Cardiac muscle cell (in vitro differentiated cells and primary cell): ENCODE data around the gene PROCA1. TPM values are rescaled to one million over a fixed set of nuclear protein-coding genes. Genes with fewer than 3 reads are reported as not detected.

ENCODE experiments used
- DNase-seq, 2 donors: peaks; one replicate each; pipeline versions ENCODE4 v3.0.0 to v3.0.0-alpha.2; 2010 to 2017; ENCODE audit warnings: low read depth in 1 of 2, low spot score in 1 of 2
- H3K27ac ChIP-seq: fragments of 200-600 bp; sonication (generic); 2 replicates; pipeline ENCODE4 v1.5.1; 2016
- H3K27me3 ChIP-seq: fragments of 200-600 bp; sonication (generic); 2 replicates; pipeline ENCODE4 v1.6.0; 2016; ENCODE audit warnings: control low read depth
- H3K36me3 ChIP-seq: fragments of 200-600 bp; sonication (generic); 2 replicates; pipeline ENCODE4 v1.5.1; 2016; ENCODE audit warnings: control low read depth
- H3K4me1 ChIP-seq: fragments of 200-600 bp; sonication (generic); 2 replicates; pipeline ENCODE4 v1.8.1; 2017; ENCODE audit warnings: low read depth, mild to moderate bottlenecking, mixed run types
- H3K4me3 ChIP-seq: fragments of 200-600 bp; sonication (generic); 2 replicates; pipeline ENCODE4 v1.5.1; 2016; ENCODE audit warnings: mild to moderate bottlenecking
- H3K9me3 ChIP-seq: fragments of 200-600 bp; sonication (generic); 2 replicates; pipeline ENCODE4 v1.5.1; 2017; ENCODE audit warnings: low read depth, mild to moderate bottlenecking, control low read depth
- CTCF ChIP-seq: IDR thresholded peaks from 2 replicates; pipeline ENCODE4 v1.5.1; 2012; ENCODE audit warnings: low read depth, mild to moderate bottlenecking, low read length
- polyA plus RNA-seq: library from polyadenylated mRNA; unstranded; fragments of >200 nt; fragmentation: Nextera tagmentation; extraction: Ambion mirVana; gene quantifications from 2 replicates; pipeline ENCODE4 v1.2.1, GENCODE V29; 2016
- total RNA-seq: library from RNA; depleted of rRNA; stranded (reverse); fragments of >200 nt; gene quantifications from 2 replicates; pipeline ENCODE4 v1.2.3, GENCODE V29; 2016

PROCA1 gene
- total and polyA plus RNA-seq, 2 experiments from 2014 or later: 7.8 to 44.8 TPM

- no peak for DNase-seq
- TF ChIP-seq CTCF: no peak
- H3K4me3 ChIP-seq: no peak overlapping the region
- no peaks in the 10 kb centered on the region for H3K4me1 ChIP-seq
- H3K9me3 ChIP-seq: no peaks in the 10 kb centered on the region
- H3K36me3 ChIP-seq: peaks cover 7% of the 10 kb centered on the region
- H3K27me3 ChIP-seq: no peaks in the 10 kb centered on the region
- no peak overlapping the region for H3K27ac ChIP-seq
These were observed 56.5 kb downstream of the PROCA1 start for GRCh38 chr17:28655160-28655559.

Other genes starting within 250 kb of the PROCA1 start
- not detected in 2 replicates for gene SLC13A2, start 238.2 kb downstream of the PROCA1 start, total RNA-seq
- not detected in 2 replicates for gene SLC13A2, start 238.2 kb downstream of the PROCA1 start, polyA plus RNA-seq
- gene FOXN1, start 205.5 kb downstream of the PROCA1 start, total RNA-seq: 0.06 and 0.18 TPM in 2 replicates
- gene FOXN1, start 205.5 kb downstream of the PROCA1 start, polyA plus RNA-seq: not detected in 2 replicates
- gene UNC119, start 159.3 kb downstream of the PROCA1 start, total RNA-seq: 124 and 125 TPM in 2 replicates
- 73.3 and 101 TPM in 2 replicates for gene UNC119, start 159.3 kb downstream of the PROCA1 start, polyA plus RNA-seq
- gene PIGS, start 140.4 kb downstream of the PROCA1 start, total RNA-seq: 107 and 114 TPM in 2 replicates
- 121 and 122 TPM in 2 replicates for gene PIGS, start 140.4 kb downstream of the PROCA1 start, polyA plus RNA-seq
- gene ALDOC, start 135.0 kb downstream of the PROCA1 start, total RNA-seq: 183 and 334 TPM in 2 replicates
- gene ALDOC, start 135.0 kb downstream of the PROCA1 start, polyA plus RNA-seq: 112 and 177 TPM in 2 replicates
- gene SPAG5, start 112.9 kb downstream of the PROCA1 start, total RNA-seq: 9.8 and 52.7 TPM in 2 replicates
- 27.0 and 84.6 TPM in 2 replicates for gene SPAG5, start 112.9 kb downstream of the PROCA1 start, polyA plus RNA-seq
- gene RSKR, start 97.7 kb downstream of the PROCA1 start, total RNA-seq: 7.3 and 16.2 TPM in 2 replicates
- gene RSKR, start 97.7 kb downstream of the PROCA1 start, polyA plus RNA-seq: 2.8 and 3.5 TPM in 2 replicates
- gene BLTP2, start 66.7 kb downstream of the PROCA1 start, total RNA-seq: 67.3 and 89.0 TPM in 2 replicates
- gene BLTP2, start 66.7 kb downstream of the PROCA1 start, polyA plus RNA-seq: 49.2 and 49.9 TPM in 2 replicates
- gene SDF2, start 50.0 kb downstream of the PROCA1 start, total RNA-seq: 26.1 and 33.9 TPM in 2 replicates
- gene SDF2, start 50.0 kb downstream of the PROCA1 start, polyA plus RNA-seq: 69.0 and 85.7 TPM in 2 replicates
- gene SUPT6H, start 49.7 kb downstream of the PROCA1 start, total RNA-seq: 33.5 and 67.8 TPM in 2 replicates
- gene SUPT6H, start 49.7 kb downstream of the PROCA1 start, polyA plus RNA-seq: 29.7 and 33.7 TPM in 2 replicates
- 256 and 276 TPM in 2 replicates for gene RAB34, start 6.0 kb upstream of the PROCA1 start, total RNA-seq
- 177 and 186 TPM in 2 replicates for gene RAB34, start 6.0 kb upstream of the PROCA1 start, polyA plus RNA-seq
- gene RPL23A, start 8.1 kb upstream of the PROCA1 start, total RNA-seq: 332 and 489 TPM in 2 replicates
- 944 and 1,028 TPM in 2 replicates for gene RPL23A, start 8.1 kb upstream of the PROCA1 start, polyA plus RNA-seq
- 3.0 and 7.8 TPM in 2 replicates for gene TLCD1, start 14.3 kb upstream of the PROCA1 start, total RNA-seq
- 7.2 and 15.4 TPM in 2 replicates for gene TLCD1, start 14.3 kb upstream of the PROCA1 start, polyA plus RNA-seq
- gene NEK8, start 16.9 kb upstream of the PROCA1 start, total RNA-seq: 5.0 and 7.7 TPM in 2 replicates
- 9.0 and 13.6 TPM in 2 replicates for gene NEK8, start 16.9 kb upstream of the PROCA1 start, polyA plus RNA-seq
- 53.8 and 57.8 TPM in 2 replicates for gene TRAF4, start 32.1 kb upstream of the PROCA1 start, total RNA-seq
- 27.2 and 34.1 TPM in 2 replicates for gene TRAF4, start 32.1 kb upstream of the PROCA1 start, polyA plus RNA-seq
- gene FAM222B, start 130.9 kb upstream of the PROCA1 start, total RNA-seq: 19.4 and 25.5 TPM in 2 replicates
- 30.3 and 34.1 TPM in 2 replicates for gene FAM222B, start 130.9 kb upstream of the PROCA1 start, polyA plus RNA-seq
- 32.3 and 44.3 TPM in 2 replicates for gene ERAL1, start 143.1 kb upstream of the PROCA1 start, total RNA-seq
- 75.2 and 77.1 TPM in 2 replicates for gene ERAL1, start 143.1 kb upstream of the PROCA1 start, polyA plus RNA-seq
- 102 and 110 TPM in 2 replicates for gene FLOT2, start 185.8 kb upstream of the PROCA1 start, total RNA-seq
- gene FLOT2, start 185.8 kb upstream of the PROCA1 start, polyA plus RNA-seq: 145 and 158 TPM in 2 replicates
- 40.9 and 44.6 TPM in 2 replicates for gene DHRS13, start 191.2 kb upstream of the PROCA1 start, total RNA-seq
- gene DHRS13, start 191.2 kb upstream of the PROCA1 start, polyA plus RNA-seq: 28.1 and 35.4 TPM in 2 replicates
- gene PHF12, start 239.6 kb upstream of the PROCA1 start, total RNA-seq: 45.6 and 46.1 TPM in 2 replicates
- 11.6 and 17.9 TPM in 2 replicates for gene PHF12, start 239.6 kb upstream of the PROCA1 start, polyA plus RNA-seq